Fibroblast of skin of back (primary cell): Measurements from ENCODE around the gene PTPRN2.

Experiments
- DNase-seq: peaks from one replicate; pipeline ENCODE4 v3.0.0-alpha.2; 2013

PTPRN2 gene

GRCh38 chr7:157662981-157663716 lies 924.5 kb downstream of the PTPRN2 start:
- no peak for DNase-seq

- DNase-seq = no peak
Observed at GRCh38 chr7:157662110-157662791, 925.4 kb downstream of the PTPRN2 start.

GRCh38 chr7:157661611-157661975 lies 926.0 kb downstream of the PTPRN2 start:
- DNase-seq = no peak

GRCh38 chr7:157660971-157661610 lies 926.5 kb downstream of the PTPRN2 start:
- no peak for DNase-seq

- DNase-seq = no peak
Observed at GRCh38 chr7:157658851-157659412, 928.7 kb downstream of the PTPRN2 start.

- DNase-seq = no peak
Observed at GRCh38 chr7:157657741-157658740, 929.6 kb downstream of the PTPRN2 start.

- no peak for DNase-seq
Observed at GRCh38 chr7:157656195-157656769, 931.3 kb downstream of the PTPRN2 start.

GRCh38 chr7:157654350-157654749 lies 933.3 kb downstream of the PTPRN2 start:
- no peak for DNase-seq

- DNase-seq = no peak
Observed at GRCh38 chr7:157653827-157654207, 933.8 kb downstream of the PTPRN2 start.

- no peak for DNase-seq
Observed at GRCh38 chr7:157652954-157653826, 934.4 kb downstream of the PTPRN2 start.

- DNase-seq = no peak
Observed at GRCh38 chr7:157652161-157652953, 935.3 kb downstream of the PTPRN2 start.

- no peak for DNase-seq
Observed at GRCh38 chr7:157651366-157652160, 936.1 kb downstream of the PTPRN2 start.

GRCh38 chr7:157650801-157651200 lies 936.8 kb downstream of the PTPRN2 start:
- no peak for DNase-seq

- no peak for DNase-seq
Observed at GRCh38 chr7:157650131-157650631, 937.4 kb downstream of the PTPRN2 start.

- DNase-seq = no peak
Observed at GRCh38 chr7:157646551-157646950, 941.1 kb downstream of the PTPRN2 start.

- no peak for DNase-seq
Observed at GRCh38 chr7:157645539-157645938, 942.1 kb downstream of the PTPRN2 start.

- no peak for DNase-seq
Observed at GRCh38 chr7:157644946-157645345, 942.7 kb downstream of the PTPRN2 start.

- DNase-seq = no peak
Observed at GRCh38 chr7:157643525-157643970, 944.1 kb downstream of the PTPRN2 start.

GRCh38 chr7:157641866-157642265 lies 945.8 kb downstream of the PTPRN2 start:
- no peak for DNase-seq
